ENCODE measurements around the gene TBC1D22A. TPM values are rescaled to one million over a fixed set of nuclear protein-coding genes. Genes with fewer than 3 reads are reported as not detected.
"Not testable (repeated sequence)": the region's sequence is repeated elsewhere in the genome, so short reads cannot be mapped to it uniquely, and the experiment has no call there.

Gene TBC1D22A
- total RNA-seq, 1 donor from 2014 or later, result 33.0 TPM

GRCh38 chr22:46971764-46972125, 209.3 kb downstream of the TBC1D22A start:
- no peak for DNase-seq (ENCODE audit: low spot score)

DNA sequence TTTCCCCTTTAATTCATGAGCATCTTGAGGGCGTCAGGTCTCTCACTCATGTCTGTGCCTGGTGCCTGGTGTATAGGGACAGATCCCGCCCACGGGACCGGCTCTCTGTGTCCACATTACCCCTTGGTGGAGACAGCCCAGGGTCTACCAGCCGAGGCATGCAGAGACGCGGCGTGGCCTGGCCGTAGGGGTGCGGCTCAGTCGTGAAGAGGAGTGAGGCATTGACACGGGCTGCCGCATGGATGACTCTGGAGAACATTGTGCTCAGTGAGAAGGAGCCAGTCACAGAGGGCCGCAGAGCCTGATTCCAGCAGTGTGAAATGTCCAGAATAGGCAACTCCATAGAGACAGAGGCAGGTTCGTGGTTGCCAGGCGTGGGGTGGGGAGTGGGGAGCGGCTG, 209.8 kb downstream of the TBC1D22A start:
- no peak for DNase-seq (ENCODE audit: low spot score)

DNA sequence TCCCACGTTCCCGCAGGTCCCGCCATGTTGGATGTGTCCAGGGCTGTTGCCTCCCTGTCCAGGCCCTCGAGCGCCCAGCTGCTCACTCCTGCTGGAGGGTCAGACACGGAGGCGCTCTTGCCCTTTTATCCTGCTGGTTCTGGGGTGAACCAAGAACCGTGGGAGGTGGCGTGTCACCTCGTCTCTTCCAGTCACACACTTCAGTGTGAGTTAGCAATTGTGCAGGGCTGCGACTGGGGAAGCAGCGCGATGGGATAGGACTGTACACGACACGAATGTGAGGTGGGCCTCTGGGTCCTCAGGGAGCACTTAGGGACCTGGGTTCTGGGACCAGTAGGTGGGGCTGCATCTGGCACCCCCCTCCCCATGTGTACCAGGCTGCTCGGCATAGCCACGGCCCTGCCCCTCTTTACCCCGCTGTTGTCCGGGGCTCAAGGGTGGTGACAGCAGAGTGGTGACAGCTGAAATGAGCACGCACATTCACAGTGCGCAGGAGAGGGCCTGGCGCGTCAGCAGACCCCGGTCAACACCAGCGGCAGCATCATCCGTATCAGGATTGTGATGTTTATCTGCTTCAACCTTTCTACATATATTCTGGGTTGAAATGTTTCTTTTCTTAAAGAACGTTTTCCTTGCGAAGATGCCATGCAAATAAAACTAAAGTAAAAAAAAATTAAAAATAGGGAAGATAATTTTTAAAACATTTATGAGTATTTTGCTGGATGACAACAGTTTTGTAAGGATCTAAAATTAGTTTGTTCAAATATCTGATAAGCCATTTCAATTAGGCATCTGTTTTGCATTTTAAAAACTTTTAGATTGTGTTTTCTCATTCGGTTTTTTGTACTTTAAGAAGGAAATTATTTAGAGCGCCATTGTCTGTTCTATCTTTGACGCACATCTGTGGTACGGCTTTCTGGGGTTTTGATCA, 210.7 kb downstream of the TBC1D22A start:
- DNase-seq (ENCODE audit: low spot score), result no peak

DNA sequence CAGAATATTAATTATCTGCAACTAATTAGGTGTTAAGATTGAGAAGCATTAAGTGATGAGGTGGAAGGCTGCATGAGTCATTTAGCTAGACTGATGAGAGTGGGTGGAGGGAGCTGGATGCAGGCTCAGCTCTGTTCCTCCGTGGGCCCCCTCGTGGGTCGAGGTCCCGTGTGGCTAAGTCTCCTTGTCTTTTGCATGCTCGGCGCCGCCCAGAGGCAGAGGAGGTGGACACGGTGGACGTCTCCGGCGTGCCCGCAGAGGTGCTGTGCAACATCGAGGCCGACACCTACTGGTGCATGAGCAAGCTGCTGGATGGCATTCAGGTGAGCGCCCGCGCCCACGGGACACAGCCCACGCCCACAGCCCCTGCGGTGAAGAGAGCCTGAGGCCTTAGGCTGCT, 211.6 kb downstream of the TBC1D22A start:
- DNase-seq (ENCODE audit: low spot score), result no peak

GRCh38 chr22:46974631-46975585, 212.5 kb downstream of the TBC1D22A start:
- no peak for DNase-seq (ENCODE audit: low spot score)

GRCh38 chr22:46976143-46976542, 213.7 kb downstream of the TBC1D22A start:
- DNase-seq (ENCODE audit: low spot score), result no peak

- DNase-seq (ENCODE audit: low spot score), result no peak
Measured at GRCh38 chr22:46976598-46976997, 214.1 kb downstream of the TBC1D22A start.

GRCh38 chr22:46977656-46978343, 215.3 kb downstream of the TBC1D22A start:
- no peak for DNase-seq (ENCODE audit: low spot score)

GRCh38 chr22:46978668-46979067, 216.2 kb downstream of the TBC1D22A start:
- not testable (repeated sequence) for DNase-seq (ENCODE audit: low spot score)

- DNase-seq (ENCODE audit: low spot score), result no peak
Measured at GRCh38 chr22:46979506-46979905, 217.1 kb downstream of the TBC1D22A start.

- no peak for DNase-seq (ENCODE audit: low spot score)
Measured at GRCh38 chr22:46980392-46980791, 217.9 kb downstream of the TBC1D22A start.

DNA sequence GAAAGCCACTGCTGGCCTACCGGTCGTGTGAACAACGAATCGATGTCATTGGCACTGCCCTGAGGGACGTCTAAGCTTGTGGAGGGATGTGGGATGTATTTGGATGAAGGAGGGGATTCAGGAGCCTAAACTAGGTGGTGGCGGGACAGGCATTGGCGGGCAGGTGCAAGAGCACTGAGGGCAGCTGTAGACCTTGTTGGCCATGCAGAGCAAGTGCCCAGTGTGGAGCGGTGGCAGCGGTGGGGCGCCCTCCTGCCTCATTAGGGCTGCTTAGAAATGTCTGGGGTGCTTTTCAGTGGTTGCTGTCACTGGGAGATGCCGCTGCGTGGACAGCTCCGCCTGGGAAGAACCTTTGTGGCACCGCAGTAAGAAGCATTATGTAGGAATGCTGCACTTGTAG, 220.2 kb downstream of the TBC1D22A start:
- no peak for DNase-seq (ENCODE audit: low spot score)

DNA sequence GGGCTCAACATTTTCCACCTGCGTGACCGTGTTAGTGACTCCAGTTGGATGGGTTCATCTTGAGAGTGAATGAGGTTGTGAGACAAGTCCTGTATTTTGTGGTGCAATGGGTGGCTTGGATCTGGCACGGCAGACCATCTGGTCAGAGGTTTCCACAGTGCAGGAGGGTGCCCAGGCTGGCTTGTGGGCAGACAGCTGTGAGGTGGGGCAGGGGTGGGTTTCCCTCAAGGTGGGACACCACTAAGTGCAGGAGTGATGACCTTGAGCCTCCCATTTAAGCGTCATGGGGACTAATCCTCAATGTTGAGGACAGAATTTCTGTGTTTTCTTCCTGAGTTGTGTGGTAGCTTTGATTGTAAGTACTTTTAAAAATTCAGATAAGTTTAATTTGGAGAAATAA, 220.6 kb downstream of the TBC1D22A start:
- no peak for DNase-seq (ENCODE audit: low spot score)

- peak; percentile 68 for DNase-seq (ENCODE audit: low spot score)
Measured at GRCh38 chr22:46984751-46985506, 222.5 kb downstream of the TBC1D22A start.

- DNase-seq (ENCODE audit: low spot score), result no peak
Measured at GRCh38 chr22:46985507-46985882, 223.0 kb downstream of the TBC1D22A start.

GRCh38 chr22:46986788-46987187, 224.3 kb downstream of the TBC1D22A start:
- no peak for DNase-seq (ENCODE audit: low spot score)

GRCh38 chr22:46990937-46991550, 228.6 kb downstream of the TBC1D22A start:
- no peak for DNase-seq (ENCODE audit: low spot score)

DNA sequence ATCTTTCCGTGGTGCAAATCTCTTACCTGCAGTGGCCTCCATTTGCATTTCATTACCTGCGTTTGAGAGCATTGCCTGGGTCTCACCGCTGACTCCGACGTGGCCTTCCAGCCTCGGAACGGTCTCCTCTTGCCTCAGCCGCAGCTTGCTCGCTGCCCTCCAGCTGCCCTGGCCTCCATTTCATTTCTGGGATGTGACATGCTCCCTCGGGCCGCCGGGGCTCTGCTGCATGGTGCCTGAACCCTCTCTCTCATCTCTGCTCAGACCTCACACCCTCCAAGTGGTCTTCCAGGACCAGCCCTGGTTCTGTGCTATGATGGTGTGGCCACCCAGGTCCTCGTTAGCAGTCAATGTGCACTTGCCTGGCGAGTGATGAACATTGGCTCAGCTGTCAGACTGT, 229.2 kb downstream of the TBC1D22A start:
- DNase-seq (ENCODE audit: low spot score), result no peak

- DNase-seq (ENCODE audit: low spot score), result no peak
Measured at GRCh38 chr22:46992121-46992731, 229.8 kb downstream of the TBC1D22A start.

- no peak for DNase-seq (ENCODE audit: low spot score)
Measured at GRCh38 chr22:46993633-46994032, 231.2 kb downstream of the TBC1D22A start.
